22Rv1 (cell line): ENCODE data around the gene SMAP2.

Source experiments
- H3K27ac ChIP-seq: fragments of 450-650 bp; 2 replicates; pipeline ENCODE4 v1.5.1; 2017
- CTCF ChIP-seq: fragments of 450-650 bp; IDR thresholded peaks from 2 replicates; pipeline ENCODE4 v1.5.1; 2017; ENCODE audit warnings: mild to moderate bottlenecking
- ZFX ChIP-seq: fragments of 450-650 bp; IDR thresholded peaks from 2 replicates; pipeline ENCODE4 v1.6.1; 2017; ENCODE audit warnings: antibody characterized with exemption, borderline replicate concordance

Gene SMAP2

DNA sequence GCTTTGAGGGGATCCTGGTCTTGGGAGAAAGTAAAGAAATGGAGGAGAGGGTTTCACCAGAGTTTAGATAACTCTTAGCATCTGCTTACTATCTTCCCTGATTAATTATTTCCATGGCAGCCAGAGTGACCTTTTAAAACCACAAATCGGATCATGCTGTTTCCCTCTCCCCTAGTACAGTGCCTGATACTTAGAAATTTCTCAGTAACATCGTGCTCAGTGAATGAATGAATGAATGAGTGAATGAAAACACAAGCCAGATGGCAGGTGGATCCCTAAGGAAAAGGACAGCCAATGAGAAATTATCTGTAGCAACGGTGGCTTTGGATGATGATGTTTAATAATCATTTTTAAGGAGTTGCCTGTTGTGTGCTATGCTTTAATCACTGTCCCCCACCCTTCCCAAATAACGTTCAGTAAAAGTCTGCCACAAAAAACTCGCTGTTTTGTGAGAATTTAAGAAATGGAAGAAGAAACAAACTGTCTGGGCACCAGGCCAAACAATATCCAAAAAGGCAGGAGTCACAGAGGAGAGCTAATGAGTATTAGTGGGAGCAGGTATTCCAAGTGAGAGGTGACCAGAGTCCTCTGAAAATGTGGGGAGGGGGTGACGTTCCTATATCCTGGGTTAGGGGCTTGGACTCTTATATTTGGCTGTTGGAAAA, 737 bp upstream of the SMAP2 start:
- TF ChIP-seq CTCF (no peak), ZFX (no peak)
- H3K27ac ChIP-seq = peak overlapping the region; percentile 76

DNA sequence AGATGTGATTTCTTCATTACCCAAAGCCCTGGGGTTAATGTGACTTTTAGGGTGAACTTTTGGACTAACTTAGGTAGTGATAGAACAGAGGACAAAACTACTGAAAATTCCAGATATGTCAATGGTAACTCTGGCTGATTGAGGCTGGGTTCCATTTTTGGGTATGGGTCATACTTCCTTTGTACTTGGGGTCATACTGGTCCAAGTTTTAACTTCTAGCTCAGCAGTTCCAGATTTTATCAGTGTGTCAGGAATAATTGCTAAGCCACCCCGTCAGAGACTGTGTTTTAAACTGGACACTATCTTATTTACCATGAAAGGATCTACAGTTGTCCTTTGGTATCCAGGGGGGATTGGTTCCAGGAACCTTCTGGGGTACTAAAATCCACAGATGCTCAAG, 4.0 kb downstream of the SMAP2 start:
- no peak for TF ChIP-seq CTCF
- no peak for TF ChIP-seq ZFX
- H3K27ac ChIP-seq = no peak overlapping the region

- TF ChIP-seq CTCF = no peak
- TF ChIP-seq ZFX = no peak
- no peak overlapping the region for H3K27ac ChIP-seq
Measured at GRCh38 chr1:40379785-40380452, 6.4 kb downstream of the SMAP2 start.

DNA sequence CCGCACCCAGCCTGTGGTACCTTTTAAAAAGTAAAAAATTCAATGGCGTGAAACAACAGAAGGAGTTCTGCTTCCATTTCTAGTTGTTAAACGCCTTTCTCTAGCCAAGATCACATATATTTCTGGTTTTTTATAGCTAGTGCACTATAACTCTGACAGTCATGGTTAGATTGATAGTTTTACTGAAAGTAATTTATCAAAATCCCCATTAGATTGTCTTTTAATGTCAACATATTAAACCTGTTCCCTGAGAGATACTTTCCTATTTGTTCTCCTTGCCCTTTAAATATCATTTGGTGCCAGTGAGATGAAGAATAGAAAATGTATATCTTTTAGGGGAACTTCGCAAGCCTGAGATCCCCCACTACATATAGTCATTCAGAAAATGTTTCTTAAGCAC, 7.3 kb downstream of the SMAP2 start:
- 0 out of 2 replicates have a peak overlapping the region, but pooled peaks have one; percentile 79 for H3K27ac ChIP-seq
- TF ChIP-seq ZFX = no peak
- TF ChIP-seq CTCF = no peak

- no peak for TF ChIP-seq ZFX
- no peak for TF ChIP-seq CTCF
- H3K27ac ChIP-seq = peak overlapping the region; percentile 79
Measured at GRCh38 chr1:40381268-40382107, 8.0 kb downstream of the SMAP2 start.

GRCh38 chr1:40382108-40382460, 8.6 kb downstream of the SMAP2 start:
- peak overlapping the region; percentile 79 for H3K27ac ChIP-seq
- TF ChIP-seq ZFX = no peak
- no peak for TF ChIP-seq CTCF
